Bronchial smooth muscle cell (primary cell): ENCODE data around the gene ICA1. TPM values are rescaled to one million over a fixed set of nuclear protein-coding genes. Genes with fewer than 3 reads are reported as not detected.

ENCODE experiments used
- total RNA-seq: library from RNA; depleted of rRNA; stranded (reverse); fragments of >200 nt; gene quantifications from 2 replicates; pipeline ENCODE4 v1.2.1, GENCODE V29; 2014

The ICA1 gene
- under 0.01 and 0.09 TPM in 2 replicates for total RNA-seq

DNA sequence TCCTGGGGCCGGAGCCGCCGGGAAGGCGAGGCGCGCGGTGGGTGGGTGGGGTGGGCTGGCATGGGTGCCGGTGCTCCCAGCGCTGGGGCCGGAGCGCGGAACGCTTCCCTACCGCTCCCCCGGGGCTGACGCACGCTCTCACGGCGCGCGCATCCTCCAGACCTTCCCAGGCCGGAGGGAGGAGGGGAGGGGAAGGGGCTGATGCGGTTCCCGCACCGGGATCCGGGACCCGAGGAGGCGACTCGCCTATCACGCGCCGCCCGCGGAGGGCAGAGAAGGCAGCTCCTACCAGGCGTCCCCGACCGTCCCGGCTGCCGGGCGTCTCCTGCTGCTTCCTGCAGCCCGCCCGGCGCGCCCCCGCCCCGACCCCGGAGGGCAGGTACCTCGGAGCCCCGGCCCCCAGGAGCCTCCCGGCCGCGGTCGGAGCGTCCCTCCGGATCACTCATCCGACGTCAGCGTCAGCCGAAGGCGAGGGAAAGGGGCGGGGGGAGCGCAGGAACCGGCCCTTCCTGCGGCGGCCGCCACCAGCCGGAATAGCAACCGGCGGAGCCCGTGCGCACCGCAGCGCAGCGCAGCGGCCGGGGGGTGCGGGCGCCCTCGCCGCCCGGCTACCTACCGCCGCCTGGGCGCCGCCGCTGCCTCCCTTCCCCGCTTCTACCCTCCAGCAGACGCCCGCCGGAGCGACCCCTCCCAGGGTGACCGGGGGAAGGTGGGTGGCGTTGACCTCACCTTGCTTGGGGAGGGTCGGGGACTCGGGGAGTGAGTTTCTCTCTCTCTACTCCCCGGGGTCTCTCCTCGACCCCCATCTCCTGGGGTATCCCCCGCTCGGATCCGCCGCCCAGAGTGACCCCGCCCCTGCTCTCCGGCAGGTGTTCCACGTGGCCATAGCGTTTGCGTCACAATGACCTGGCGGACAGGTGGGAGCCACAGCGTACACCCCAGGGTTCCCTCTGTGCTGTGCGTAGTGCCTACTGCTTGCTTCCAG lies at the start of gene ICA1:
Gene ICA1 (minus strand): TSS at position 457 of the 985 bp plus-strand sequence. CDS start 26,241 bp downstream, outside the sequence.

Other genes with a start within 250 kb of the ICA1 start
- not detected in 2 replicates for gene NXPH1, start 171.4 kb upstream of the ICA1 start, total RNA-seq